Erythroblast (primary cell): ENCODE data around the gene ABR.
"Not testable (repeated sequence)": the region's sequence is repeated elsewhere in the genome, so short reads cannot be mapped to it uniquely, and the experiment has no call there.

ENCODE experiments used
- DNase-seq, 2 experiments: peaks; one replicate each; lab custom pipeline; 2025; lab: John Stamatoyannopoulos, UW
- GATA1 ChIP-seq: IDR thresholded peaks from 2 replicates; pipeline ENCODE4 v1.6.1; 2011; ENCODE audit warnings: low read depth, mild to moderate bottlenecking, control low read depth, low read length, moderate library complexity
- POLR2A ChIP-seq: IDR thresholded peaks from 2 replicates; pipeline ENCODE4 v1.6.1; 2011; ENCODE audit warnings: mild to moderate bottlenecking, low read length

The ABR gene

GRCh38 chr17:1136748-1137147, 43.0 kb downstream of the ABR start:
- DNase-seq = no peak
- TF ChIP-seq POLR2A (no peak), GATA1 (no peak)

GRCh38 chr17:1134634-1135324, 45.0 kb downstream of the ABR start:
- no peak for TF ChIP-seq GATA1
- no peak for DNase-seq

GRCh38 chr17:1130191-1130590, 49.6 kb downstream of the ABR start:
- DNase-seq = no peak
- TF ChIP-seq POLR2A (no peak), GATA1 (no peak)

- DNase-seq = not testable (repeated sequence)
These were observed 51.3 kb downstream of the ABR start for GRCh38 chr17:1128463-1128862.

GRCh38 chr17:1126801-1127550, 52.8 kb downstream of the ABR start:
- DNase-seq = no peak
- TF ChIP-seq GATA1 (no peak), POLR2A (no peak)

GRCh38 chr17:1126250-1126797, 53.5 kb downstream of the ABR start:
- TF ChIP-seq GATA1 (no peak), POLR2A (no peak)

GRCh38 chr17:1125788-1126145, 54.0 kb downstream of the ABR start:
- no peak for TF ChIP-seq POLR2A
- no peak for TF ChIP-seq GATA1
- DNase-seq = no peak

More at GRCh38 chr17:1126250-1126797, 53.5 kb downstream of the ABR start:
- DNase-seq = no peak

- no peak for DNase-seq
- TF ChIP-seq GATA1 (no peak), POLR2A (no peak)
These were observed 54.6 kb downstream of the ABR start for GRCh38 chr17:1124896-1125787.

- DNase-seq = no peak
- no peak for TF ChIP-seq GATA1
- no peak for TF ChIP-seq POLR2A
These were observed 55.7 kb downstream of the ABR start for GRCh38 chr17:1123921-1124715.

- no peak for DNase-seq
- no peak for TF ChIP-seq POLR2A
- TF ChIP-seq GATA1 = no peak
These were observed 56.4 kb downstream of the ABR start for GRCh38 chr17:1123393-1123831.

- DNase-seq = peak; percentile 52 to 72
- TF ChIP-seq GATA1 = no peak
- TF ChIP-seq POLR2A = no peak
These were observed 57.0 kb downstream of the ABR start for GRCh38 chr17:1122533-1123392.

GRCh38 chr17:1121442-1121817, 58.4 kb downstream of the ABR start:
- not testable (repeated sequence) for DNase-seq
